GM13976 (cell line): Measurements from ENCODE around the gene TM9SF2.
A peak's percentile ranks its signal among the peaks of the same experiment; 100 is the strongest.

Experiments used
- DNase-seq: peaks from one replicate; pipeline ENCODE4 v3.0.0; 2012; ENCODE audit warnings: low spot score
- in situ Hi-C: fragments of 300-500 bp; cut with MboI; formaldehyde crosslinking; loops from one replicate; pipeline ENCODE4 v1.12.0; 2022; ENCODE audit warnings: low sequenced_read_pairs, mixed read lengths, inconsistent platforms; ENCODE audit not compliant: unreplicated experiment
- TF ChIP-seq, protein P1 (sequence below): IDR thresholded peaks from 2 replicates; pipeline ENCODE4 v1.5.1; 2012; ENCODE audit warnings: borderline replicate concordance, mild to moderate bottlenecking; ENCODE audit not compliant: insufficient read depth; ENCODE audit errors: extremely low read depth, missing control alignments, control extremely low read depth

Gene TM9SF2

GRCh38 chr13:99495466-99496183 is 5.6 kb upstream of the TM9SF2 start:
- no peak for DNase-seq
- in situ Hi-C loops = no loop called here
- TF ChIP-seq, protein P1, sequence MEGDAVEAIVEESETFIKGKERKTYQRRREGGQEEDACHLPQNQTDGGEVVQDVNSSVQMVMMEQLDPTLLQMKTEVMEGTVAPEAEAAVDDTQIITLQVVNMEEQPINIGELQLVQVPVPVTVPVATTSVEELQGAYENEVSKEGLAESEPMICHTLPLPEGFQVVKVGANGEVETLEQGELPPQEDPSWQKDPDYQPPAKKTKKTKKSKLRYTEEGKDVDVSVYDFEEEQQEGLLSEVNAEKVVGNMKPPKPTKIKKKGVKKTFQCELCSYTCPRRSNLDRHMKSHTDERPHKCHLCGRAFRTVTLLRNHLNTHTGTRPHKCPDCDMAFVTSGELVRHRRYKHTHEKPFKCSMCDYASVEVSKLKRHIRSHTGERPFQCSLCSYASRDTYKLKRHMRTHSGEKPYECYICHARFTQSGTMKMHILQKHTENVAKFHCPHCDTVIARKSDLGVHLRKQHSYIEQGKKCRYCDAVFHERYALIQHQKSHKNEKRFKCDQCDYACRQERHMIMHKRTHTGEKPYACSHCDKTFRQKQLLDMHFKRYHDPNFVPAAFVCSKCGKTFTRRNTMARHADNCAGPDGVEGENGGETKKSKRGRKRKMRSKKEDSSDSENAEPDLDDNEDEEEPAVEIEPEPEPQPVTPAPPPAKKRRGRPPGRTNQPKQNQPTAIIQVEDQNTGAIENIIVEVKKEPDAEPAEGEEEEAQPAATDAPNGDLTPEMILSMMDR = no peak

DNA sequence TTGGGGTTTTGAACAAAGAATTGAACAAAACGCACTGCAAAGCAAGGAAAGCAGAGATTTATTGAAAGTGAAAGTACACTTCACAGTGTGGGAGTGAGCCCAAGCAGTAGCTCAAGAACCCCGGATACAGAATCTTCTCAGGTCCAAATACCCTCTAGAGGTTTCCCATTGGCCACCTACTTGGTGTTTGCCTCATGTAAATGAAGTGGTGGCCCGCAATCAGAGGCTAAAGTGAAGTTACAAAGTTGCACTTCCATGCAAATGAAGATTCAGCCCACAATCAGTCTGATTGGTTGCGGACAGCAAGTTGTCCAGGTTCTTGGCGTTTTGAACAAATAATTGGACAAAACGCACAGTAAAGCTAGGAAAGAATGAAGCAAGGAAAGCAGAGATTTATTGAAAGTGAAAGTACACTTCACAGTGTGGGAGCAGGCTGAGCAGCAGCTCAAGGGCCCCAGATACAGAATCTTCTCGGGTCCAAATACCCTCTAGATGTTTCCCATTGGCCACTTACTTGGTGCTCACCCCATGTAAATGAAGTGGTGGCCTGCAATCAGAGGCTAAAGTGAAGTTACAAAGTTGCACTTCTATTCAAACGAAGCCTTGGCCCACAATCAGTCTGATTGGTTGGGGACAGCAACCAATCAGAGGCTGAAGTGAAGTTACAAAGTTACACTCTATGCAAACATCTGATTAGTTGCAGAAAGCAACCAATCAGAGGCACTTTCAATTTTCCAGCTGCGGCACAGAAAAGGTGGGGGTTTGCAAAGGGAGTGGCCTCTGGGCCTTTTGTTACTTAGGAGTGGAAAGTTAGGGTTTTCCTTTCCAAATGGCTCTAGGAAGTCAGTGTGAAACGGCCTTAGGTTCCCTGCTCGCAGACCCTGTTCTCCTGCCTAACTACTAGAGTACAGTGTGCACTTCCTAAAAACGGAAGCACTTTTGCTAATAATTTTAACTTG is 4.8 kb upstream of the TM9SF2 start:
- in situ Hi-C loops = no loop called here
- no peak for DNase-seq
- TF ChIP-seq, protein P1 = no peak

GRCh38 chr13:99498171-99499161 is 2.8 kb upstream of the TM9SF2 start:
- TF ChIP-seq, protein P1 = no peak
- peak; percentile 97 for DNase-seq
- in situ Hi-C loops = no loop called here

- TF ChIP-seq, protein P1 = no peak
- in situ Hi-C loops = no loop called here
- no peak for DNase-seq
Measured at GRCh38 chr13:99500839-99501183, 461 bp upstream of the TM9SF2 start.

GRCh38 chr13:99501848-99502301 is 603 bp downstream of the TM9SF2 start:
- in situ Hi-C loops = no loop called here
- TF ChIP-seq, protein P1 = no peak
- no peak for DNase-seq

- no peak for DNase-seq
- TF ChIP-seq, protein P1 = no peak
- in situ Hi-C loops = no loop called here
Measured at GRCh38 chr13:99505814-99506269, 4.6 kb downstream of the TM9SF2 start.
